ENCODE results near the gene FBLN5.
A peak's percentile ranks its signal among the peaks of the same experiment; 100 is the strongest.
"Not testable (repeated sequence)": the region's sequence is repeated elsewhere in the genome, so short reads cannot be mapped to it uniquely, and the experiment has no call there.

FBLN5 gene

DNA sequence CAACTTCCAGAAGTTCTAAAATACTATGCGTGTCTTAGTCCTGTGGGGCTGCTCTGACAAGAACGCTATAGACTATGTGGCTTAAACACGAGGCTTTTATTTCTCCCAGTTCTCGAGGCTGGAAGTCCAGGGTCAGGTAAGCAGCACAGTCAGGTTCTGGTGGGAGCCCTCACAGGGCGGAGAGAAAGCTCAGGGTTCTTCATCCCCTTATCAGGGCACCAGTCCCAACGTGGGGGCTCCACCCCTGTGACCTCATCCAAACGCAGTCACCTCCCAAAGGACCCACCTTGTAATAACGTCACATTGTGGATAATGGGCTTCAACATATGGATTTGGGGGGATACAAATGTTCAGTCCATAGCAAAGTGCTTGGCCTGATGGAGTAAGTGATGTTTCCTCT, 43.0 kb downstream of the FBLN5 start:
- no peak for DNase-seq

GRCh38 chr14:91903070-91903469, 44.4 kb downstream of the FBLN5 start:
- DNase-seq = no peak

GRCh38 chr14:91902336-91902735, 45.2 kb downstream of the FBLN5 start:
- no peak for DNase-seq

- DNase-seq = no peak
Observed at GRCh38 chr14:91901449-91902226, 45.9 kb downstream of the FBLN5 start.

- no peak for DNase-seq
Observed at GRCh38 chr14:91899806-91900205, 47.7 kb downstream of the FBLN5 start.

GRCh38 chr14:91899213-91899612, 48.3 kb downstream of the FBLN5 start:
- no peak for DNase-seq

GRCh38 chr14:91898372-91898771, 49.1 kb downstream of the FBLN5 start:
- no peak for DNase-seq

DNA sequence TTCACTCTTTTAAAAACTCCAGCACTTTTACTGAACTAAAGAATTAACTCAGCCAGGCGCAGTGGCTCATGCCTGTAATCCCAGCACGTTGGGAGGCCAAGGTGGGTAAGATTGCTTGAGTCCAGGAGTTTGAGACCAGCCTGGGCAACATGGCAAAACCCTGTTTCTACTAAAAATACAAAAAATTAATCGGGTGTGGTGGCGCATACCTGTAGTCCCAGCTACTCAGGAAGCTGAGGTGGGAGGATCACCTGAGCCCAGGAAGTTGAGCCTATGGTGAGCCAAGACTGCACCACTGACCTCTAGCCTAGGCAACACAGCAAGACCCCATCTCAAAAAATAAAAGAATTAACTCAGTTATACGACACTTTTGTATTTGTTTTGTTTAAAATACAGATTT, 49.8 kb downstream of the FBLN5 start:
- not testable (repeated sequence) for DNase-seq

DNA sequence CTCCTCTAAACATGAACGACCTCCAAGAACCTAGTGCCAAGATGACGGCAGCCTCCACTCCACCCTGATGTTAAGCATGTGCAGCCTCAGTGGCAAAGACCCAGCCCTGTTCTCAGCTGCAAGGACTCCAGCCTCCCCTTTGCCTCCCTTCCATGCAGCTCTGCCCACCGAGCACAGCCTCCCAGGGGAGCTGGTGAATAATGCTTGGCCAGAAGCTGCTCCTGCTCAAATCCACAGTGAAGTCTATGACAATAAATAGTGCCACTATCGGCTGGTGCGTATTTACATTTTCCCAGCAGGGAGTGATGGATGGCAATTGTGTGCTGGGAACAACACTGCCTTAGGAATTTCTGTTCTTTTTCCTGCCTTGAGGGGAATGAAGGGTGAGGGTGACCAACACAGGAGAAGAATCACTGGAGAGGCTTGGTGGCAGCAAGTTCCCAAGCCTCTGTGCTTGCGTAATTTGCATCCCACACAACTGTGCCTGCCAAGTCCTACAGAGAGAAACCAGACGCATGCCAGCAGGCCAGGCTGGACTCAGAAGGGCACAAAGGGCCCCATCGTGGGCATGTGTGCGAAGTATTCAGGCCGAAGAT, 50.3 kb downstream of the FBLN5 start:
- no peak for DNase-seq

- DNase-seq = no peak
Observed at GRCh38 chr14:91896419-91896818, 51.1 kb downstream of the FBLN5 start.

DNA sequence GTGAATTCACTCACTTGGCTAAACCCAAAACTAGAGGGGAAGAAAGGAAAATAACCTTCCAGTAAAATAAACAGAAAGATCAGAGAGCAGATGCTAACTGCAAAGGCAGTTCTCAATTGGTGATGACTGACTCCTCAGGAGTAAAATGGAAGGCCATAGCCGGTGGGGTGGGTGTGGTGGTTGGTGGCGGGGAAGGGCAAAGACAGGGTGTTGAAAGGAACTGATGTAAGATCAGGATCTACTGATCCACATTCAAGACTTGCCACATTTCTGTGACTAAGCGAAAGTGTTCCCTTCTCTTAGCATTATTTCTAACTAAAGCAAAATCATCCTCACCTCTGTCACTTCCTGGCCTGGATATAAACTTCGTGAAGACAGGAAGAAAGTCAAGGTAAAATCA, 53.8 kb downstream of the FBLN5 start:
- no peak for DNase-seq

DNA sequence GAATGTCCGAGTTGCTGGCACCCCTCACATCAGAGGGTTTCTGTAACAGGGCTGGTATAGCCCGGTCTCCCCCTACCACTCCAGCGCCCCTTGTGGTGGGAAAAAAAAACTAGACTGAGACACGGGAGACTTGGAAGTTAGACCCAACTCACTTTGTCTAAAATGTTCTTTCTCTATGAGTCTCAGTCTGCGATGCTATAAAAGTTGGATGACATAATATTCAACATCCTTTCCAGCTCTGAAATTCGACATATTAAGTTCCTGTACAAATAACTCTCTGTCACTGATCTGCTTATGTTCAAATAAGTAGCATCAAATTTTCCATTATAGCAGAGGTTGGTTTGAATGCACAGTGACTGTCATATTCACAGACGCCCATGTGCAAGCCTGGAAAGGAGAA, 54.5 kb downstream of the FBLN5 start:
- peak in 1 of 2 experiments; percentile 1 for DNase-seq

- DNase-seq = no peak
Observed at GRCh38 chr14:91891721-91892220, 55.7 kb downstream of the FBLN5 start.

DNA sequence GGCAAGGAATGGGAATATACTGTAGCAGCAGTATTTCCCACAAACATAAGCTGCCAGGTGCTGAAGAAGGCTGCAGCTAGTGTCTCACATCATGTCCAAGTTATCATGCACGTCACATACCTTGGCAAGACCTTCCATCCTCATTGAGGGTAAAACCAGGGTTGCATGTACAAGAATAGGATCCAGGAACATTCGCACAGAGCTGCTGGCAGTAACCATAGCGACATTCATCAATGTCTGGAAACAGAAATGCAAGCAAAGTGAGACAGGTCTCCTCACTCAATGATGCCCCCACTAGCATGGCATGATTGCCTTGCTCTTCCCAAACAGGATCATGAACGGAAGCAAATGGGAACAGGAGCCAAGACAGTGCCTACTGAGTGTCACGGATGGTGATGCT, 56.4 kb downstream of the FBLN5 start:
- no peak for DNase-seq

DNA sequence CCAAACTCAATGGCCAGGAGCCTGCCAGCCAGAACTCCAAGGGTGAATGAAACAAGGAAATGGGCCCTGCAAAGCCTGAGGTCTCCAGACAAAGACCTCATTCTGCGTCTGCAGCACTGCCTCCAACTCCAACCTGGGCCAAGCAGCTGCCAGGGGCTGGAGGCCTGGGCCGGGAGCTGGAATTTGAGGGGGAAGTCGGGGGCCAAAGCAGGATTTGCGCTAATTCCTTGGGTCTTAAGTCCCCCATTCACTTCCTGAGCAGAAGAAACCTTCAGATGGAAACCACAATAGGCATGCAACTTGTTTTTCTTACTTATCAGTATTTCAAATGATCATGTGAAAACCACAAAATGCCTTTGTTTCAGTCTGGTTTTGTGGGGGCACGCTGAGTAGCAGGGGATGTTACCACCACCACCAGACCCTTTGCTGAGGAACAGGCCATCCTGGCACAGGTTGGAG, 57.2 kb downstream of the FBLN5 start:
- no peak for DNase-seq

DNA sequence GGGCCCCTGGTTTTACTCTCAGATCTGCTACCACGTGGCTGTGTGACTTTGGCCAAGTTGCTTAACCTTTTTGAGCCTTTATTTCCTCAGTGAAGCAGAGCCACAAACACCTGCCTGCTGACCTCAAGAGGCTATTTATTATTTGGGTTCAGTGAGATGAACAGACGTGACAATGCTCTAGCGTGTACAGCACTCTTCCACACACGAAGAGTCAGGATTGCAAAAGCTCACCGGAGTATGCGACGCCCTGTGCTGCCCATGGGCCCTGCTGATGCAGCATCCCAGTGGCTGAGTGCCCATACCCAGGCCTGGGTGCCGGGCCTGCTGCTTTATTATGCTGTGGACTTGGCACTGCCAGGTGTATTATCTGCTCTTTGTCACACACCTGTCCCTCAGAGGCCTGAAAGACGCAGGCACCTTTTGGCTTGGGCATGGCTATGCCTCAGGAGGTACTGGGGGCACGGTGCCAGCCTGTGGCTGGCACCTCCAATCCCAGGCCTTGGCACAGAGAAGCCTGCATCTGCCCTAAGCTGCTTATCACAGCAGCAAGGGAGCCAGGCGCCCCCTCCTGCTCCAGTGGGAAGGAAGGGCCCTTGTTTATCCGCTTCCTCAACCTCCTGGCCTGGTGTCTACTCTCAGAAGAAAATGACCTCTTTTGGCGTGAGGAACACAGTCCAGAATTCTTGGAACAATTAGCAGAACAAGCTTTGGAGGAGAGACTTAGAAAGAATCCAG, 57.9 kb downstream of the FBLN5 start:
- no peak for DNase-seq

GRCh38 chr14:91888641-91889476, 58.6 kb downstream of the FBLN5 start:
- no peak for DNase-seq

DNA sequence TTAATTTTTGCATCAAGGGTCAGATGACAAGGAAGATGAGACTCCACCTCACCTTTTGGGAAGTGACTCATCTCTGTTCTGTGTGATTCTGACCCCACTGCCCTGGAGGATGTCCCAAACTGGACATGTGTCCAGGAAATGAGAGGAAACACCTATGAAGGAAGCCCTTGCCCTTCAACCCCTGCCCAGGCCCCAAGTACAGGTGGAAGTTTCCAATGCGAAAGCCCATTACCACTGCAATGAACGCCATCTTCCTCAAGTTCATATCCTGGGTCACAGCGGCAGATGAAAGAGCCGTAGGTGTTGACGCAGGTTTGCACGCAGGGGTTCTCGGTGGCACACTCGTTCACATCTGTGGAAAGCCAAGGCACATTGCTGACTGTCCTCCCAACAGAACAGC, 60.5 kb downstream of the FBLN5 start:
- DNase-seq = no peak

DNA sequence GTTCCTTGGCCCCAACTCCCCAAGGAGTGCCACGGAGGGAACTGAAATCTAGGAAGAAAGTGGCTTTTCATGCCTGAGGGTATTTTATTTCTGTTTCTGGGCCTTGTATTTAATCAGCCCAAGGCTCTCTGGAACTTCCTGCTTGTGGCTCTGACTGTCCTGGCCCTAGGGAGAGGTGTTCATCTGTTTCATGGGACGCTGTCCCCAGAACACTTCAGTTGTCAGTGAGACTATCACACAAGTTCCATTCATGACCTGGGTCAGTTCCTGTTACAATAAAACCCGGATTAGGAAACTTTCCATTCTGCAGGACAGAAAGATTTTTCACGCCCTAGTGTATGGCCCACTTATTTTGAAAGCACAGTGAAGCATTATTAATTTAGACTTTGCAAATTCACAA, 61.7 kb downstream of the FBLN5 start:
- DNase-seq = no peak

- DNase-seq = no peak
Observed at GRCh38 chr14:91885113-91885712, 62.3 kb downstream of the FBLN5 start.

DNA sequence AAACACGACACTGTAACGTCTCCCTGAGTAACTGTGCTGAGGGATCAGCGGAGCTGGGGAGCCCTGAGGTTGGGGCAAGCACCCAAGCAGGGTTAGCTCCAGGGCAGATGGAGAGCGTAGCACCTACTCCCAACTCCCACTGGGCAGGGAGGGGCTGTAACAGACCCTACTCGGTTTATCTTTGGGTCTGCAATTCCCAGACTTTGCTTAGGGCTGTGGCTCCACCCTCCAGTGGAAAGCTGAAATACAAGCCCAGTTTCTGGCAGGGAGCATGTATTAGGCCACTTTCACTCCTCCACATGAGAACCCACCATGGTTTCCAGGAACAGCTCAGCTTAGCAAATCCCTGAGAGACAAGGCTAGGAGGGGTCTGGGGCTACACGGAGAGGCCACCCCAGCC, 62.8 kb downstream of the FBLN5 start:
- no peak for DNase-seq

GRCh38 chr14:91883753-91884152, 63.7 kb downstream of the FBLN5 start:
- DNase-seq = no peak

All from SHP77 (cell line).